Stomach (tissue), 4 donors: ENCODE results near the gene ATP8B4.

Source experiments
- CTCF ChIP-seq, 7 experiments: fragments of 450-650 bp in 4 of 7; fragments of 200-600 bp in 3 of 7; sonication (generic) in 3 of 7; IDR thresholded peaks; one replicate each; pipeline ENCODE4 v1.5.1; 2016 to 2019; ENCODE audit warnings: antibody characterized with exemption in 7 of 7, control low read depth in 2 of 7, mild to moderate bottlenecking in 1 of 7
- POLR2AphosphoS5 ChIP-seq, 3 donors: sonication (generic); formaldehyde crosslinking; IDR thresholded peaks; one replicate each; pipeline ENCODE4 v1.6.1; 2016; ENCODE audit warnings: antibody characterized with exemption in 3 of 3

DNA sequence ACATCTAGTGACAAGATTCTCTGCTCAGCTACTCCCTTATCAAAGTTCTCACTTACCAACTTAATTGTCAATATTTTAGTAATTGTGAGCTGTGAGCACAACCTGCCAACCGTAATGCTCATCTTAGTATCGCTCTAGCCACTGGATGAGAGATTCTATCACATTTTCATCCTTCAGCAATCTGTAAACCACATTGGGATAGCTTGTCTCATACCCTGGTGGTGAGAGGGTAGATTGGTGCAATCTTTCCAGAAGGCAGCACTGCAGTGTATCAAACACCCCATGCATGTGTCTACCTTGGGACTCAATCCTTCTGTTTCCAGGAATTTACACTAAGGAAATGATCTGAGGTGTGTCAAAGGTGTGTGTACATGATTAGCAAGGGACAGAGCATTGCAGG, 18.9 kb upstream of the ATP8B4 start:
- TF ChIP-seq CTCF (IDR thresholded peaks at IDR 0.05) (no peak), POLR2AphosphoS5 (IDR thresholded peaks at IDR 0.05) (no peak)
